Measurements from ENCODE around the gene ID2.

DNA sequence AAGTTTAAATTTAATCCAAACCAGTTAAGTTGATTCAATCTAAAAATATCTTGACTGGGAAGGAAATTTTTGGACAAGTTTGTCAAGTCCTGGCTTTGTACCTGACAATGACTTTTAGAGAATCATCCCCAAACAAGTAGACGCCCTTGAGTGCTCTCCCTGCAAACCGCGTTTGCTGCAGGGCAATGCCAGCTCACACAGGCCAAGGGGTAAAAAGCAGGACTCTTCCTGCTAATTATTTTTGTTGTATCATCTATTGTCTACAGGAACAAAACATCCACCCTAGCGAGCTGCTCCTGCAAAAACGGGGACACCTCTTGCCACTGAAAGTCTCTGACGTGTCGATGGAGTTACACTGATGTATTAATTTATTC is 10.9 kb downstream of the ID2 start:
- TF ChIP-seq, protein P1, sequence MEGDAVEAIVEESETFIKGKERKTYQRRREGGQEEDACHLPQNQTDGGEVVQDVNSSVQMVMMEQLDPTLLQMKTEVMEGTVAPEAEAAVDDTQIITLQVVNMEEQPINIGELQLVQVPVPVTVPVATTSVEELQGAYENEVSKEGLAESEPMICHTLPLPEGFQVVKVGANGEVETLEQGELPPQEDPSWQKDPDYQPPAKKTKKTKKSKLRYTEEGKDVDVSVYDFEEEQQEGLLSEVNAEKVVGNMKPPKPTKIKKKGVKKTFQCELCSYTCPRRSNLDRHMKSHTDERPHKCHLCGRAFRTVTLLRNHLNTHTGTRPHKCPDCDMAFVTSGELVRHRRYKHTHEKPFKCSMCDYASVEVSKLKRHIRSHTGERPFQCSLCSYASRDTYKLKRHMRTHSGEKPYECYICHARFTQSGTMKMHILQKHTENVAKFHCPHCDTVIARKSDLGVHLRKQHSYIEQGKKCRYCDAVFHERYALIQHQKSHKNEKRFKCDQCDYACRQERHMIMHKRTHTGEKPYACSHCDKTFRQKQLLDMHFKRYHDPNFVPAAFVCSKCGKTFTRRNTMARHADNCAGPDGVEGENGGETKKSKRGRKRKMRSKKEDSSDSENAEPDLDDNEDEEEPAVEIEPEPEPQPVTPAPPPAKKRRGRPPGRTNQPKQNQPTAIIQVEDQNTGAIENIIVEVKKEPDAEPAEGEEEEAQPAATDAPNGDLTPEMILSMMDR (IDR thresholded peaks at IDR 0.05) = no peak
- no peak for TF ChIP-seq POLR2A (IDR thresholded peaks at IDR 0.05)
